HG03103 (cell line): ENCODE data around the gene ANKRD24.
"Not testable (repeated sequence)": the region's sequence is repeated elsewhere in the genome, so short reads cannot be mapped to it uniquely, and the experiment has no call there.

Source experiments
- ATAC-seq: cut with Tn5 transposase; IDR thresholded peaks from one replicate; pipeline ENCODE4 v1.9.1; 2021; ENCODE audit warnings: low read depth; ENCODE audit not compliant: unreplicated experiment

Gene ANKRD24

DNA sequence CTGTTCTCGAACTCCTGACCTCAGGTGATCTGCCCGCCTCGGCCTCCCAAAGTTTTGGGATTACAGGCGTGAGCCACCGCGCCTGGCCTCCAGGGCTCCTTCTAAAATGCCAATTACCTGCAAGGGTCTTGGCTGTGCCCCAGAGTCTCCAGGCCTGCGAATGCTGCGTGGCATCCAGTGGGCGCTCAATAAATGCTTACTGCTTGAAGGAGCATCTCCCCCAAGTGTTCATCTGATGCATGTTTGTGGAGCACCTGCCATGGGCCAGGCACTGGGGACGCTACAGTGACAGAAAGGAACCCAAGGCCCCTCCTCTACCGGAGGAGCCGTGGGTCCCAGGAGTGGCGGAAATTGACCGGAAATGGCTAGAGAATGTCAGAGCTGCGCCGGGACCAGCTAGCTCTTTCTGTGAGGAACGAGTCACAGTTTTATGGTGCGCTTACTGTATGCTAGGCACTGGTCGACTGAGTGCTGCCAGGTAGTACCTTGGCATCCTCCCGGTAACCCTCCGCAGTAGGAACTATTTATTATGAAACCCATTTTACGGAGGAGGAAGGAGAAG lies 14.2 kb downstream of the ANKRD24 start:
- ATAC-seq, result no peak

DNA sequence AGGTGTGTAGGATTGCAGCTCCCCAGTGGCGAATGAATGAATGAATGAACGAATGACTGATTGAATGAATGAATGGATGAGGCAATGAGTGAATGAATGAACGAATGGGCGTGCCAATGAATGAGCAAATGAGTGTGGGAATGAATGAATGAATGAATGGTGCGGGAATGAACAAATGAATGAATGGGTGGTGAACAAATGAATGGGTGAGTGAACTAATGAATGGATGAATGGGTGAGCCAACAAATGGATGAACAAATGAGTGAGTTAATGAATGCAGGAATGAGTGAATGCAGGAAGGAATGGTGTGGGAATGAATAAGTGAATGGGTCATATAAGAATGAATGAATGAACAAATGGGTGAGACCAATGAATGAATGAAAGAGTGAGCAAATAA lies 14.7 kb downstream of the ANKRD24 start:
- ATAC-seq, result no peak

DNA sequence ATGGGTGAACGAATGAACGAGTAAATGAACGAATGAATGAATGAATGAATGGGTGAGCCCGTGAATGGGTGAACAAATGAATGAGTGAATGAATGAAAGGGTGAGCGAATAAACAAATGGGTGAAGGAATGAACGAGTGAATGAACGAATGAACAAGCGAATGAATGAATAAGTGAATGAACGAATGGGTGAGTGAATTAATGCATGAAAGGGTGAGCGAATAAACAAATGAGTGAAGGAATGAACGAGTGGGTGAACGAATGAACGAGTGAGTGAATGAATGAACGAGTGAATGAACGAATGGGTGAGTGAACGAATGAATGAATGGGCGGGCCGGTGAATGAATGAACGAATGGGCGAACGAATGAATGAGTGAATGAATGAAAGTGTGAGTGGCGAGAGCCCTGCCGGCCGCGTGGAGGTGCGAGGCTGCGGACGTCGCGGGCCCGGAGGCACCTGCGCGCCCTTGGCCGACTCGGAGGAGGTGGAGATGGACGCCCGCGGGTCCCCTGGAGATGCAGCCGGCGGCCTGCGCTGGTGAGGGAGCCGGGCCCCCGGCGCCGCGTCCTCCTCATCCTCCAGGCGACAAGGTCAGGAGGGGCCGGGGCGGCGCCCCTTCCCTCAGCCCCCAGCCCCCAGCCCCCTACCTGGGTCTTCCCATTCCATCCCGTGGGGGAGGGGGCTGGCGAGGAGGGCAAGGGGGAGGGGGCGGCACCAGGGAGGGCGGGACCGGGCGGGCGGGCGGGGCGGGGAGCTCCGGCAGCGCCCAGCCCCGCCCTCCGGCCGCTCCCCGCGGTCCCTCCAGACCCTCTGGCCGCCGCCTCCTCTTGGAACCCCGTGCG lies 15.4 kb downstream of the ANKRD24 start:
- no peak for ATAC-seq

DNA sequence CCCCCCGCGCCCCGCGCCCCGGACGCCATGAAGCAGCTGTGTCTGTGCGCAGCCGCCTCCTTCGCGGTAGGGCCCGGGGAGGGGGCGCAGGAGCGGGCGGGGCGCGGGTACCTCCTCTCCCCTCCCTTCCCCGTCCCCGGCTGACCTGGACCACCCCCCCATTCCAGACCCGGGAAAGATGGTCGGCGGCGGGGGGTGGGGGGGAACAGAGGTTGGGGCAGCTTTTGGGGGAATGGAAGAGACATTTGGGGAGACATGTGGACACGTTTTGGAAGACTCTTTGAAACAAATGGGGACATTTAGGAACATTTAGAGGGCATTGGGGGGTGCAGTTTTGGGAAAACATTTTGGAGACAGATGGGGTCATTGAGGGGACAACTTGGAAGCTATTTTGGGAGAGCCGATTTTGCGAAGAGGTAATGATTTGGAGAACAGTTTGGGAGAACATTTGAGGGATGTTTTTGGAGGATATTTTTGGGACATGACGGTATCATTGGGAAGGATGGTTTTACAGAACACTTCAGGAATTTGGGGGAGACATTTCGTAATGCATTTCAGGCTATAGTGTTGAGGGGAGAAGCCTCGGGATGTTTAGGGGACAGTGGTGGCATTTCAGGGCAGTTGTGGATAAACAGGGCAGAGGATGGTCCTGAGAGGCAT lies 16.1 kb downstream of the ANKRD24 start:
- no peak for ATAC-seq

DNA sequence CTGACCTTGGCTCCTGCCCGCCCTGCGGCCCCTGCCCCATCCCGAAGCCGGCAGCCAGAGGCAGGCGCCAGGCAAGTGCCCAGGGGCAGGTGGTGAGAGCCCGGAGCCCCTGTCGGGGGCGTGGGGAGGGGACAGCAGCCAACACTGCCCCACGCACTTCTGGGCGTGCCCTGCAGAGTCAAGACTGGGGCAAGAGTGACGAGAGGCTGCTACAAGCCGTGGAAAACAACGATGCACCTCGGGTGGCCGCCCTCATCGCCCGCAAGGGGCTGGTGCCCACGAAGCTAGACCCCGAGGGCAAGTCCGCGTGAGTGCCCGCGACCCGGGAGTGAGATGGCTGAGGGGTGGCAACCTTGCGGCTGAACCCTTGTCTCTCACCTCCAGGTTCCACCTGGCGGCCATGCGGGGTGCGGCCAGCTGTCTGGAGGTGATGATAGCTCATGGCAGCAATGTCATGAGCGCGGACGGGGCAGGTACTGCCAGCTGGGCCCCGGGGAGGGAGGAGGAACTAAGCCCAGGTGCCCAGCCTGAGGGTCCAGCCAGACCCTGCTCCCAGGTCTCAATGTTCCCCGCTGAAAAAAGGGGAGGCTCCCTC lies 17.3 kb downstream of the ANKRD24 start:
- no peak for ATAC-seq

- no peak for ATAC-seq
Observed at GRCh38 chr19:4200940-4201542, 18.6 kb downstream of the ANKRD24 start.

DNA sequence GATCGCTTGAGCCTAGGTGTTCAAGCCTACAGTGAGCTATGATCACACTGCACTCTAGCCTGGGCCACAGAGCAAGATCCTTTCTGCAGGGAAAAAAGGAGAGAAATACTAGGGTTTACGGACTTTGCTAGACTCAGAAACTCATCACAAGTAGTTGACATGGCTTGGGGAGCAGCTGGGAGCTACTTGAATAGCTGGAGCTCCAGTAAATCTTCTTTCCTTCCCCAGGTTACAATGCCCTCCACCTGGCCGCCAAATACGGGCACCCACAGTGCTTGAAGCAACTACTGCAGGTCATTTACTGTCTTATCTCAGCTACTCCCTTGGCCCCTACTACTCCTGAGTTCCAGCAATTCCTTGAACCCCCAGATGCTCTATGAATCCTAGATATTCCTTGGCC lies 19.3 kb downstream of the ANKRD24 start:
- ATAC-seq, result no peak

GRCh38 chr19:4206818-4207484 lies 24.5 kb downstream of the ANKRD24 start:
- no peak for ATAC-seq

- ATAC-seq, result no peak
Observed at GRCh38 chr19:4208385-4209094, 26.1 kb downstream of the ANKRD24 start.

GRCh38 chr19:4210166-4210731 lies 27.8 kb downstream of the ANKRD24 start:
- no peak for ATAC-seq

- ATAC-seq, result no peak
Observed at GRCh38 chr19:4213116-4213515, 30.6 kb downstream of the ANKRD24 start.

- no peak for ATAC-seq
Observed at GRCh38 chr19:4215807-4216206, 33.3 kb downstream of the ANKRD24 start.

DNA sequence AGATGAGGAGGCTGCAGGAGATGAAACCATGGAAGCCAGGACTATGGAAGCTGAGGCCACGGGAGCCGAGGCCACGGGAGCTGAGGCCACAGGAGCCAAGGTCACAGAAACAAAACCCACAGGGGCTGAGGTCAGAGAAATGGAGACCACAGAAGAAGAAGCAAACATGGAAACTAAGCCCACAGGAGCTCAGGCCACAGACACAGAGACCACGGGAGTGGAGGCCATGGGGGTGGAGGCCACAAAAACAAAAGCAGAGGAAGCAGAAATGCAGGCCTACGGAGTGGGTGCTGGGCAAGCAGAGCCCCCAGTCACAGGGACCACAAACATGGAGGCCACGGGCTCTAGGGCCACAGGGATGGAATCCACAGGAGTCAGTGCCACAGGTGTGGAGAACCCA lies 34.4 kb downstream of the ANKRD24 start:
- ATAC-seq, result no peak

- ATAC-seq, result no peak
Observed at GRCh38 chr19:4217429-4218264, 35.2 kb downstream of the ANKRD24 start.

DNA sequence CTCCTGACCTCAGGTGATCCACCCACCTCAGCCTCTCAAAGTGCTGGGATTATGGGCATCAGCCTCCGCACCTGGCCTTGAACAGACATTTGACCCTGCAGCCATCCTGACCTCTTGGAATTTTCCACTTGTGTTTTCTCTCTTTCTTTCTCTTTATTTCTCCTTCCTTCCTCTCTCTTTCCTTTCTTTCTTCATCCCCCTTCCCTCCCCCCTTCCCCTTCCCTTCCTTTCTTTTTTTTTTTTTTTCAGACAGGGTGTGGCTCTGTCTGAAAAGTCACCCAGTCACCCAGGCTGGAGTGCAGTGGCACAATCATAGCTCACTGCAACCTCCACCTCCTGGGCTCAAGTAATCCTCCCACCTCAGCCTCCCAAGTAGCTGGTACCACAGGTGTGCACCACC lies 36.0 kb downstream of the ANKRD24 start:
- not testable (repeated sequence) for ATAC-seq

DNA sequence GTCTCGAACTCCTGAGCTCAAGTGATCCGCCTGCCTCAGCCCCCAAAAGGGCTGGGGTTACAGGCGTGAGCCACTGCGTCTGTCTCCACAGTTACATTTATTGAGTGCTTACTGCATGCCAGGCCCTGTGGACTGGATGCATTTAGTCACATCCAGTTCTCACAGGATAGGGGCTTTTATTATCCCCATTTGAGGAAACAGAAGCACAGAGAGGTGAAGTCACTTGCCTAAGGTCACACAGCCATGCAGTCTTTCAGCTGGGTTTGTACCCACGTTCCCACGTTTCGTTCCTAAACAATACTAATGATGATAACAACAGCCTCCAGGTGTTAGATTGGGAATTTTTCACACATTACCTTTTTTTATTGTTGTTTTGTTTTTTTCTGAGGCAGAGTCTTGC lies 37.7 kb downstream of the ANKRD24 start:
- no peak for ATAC-seq

DNA sequence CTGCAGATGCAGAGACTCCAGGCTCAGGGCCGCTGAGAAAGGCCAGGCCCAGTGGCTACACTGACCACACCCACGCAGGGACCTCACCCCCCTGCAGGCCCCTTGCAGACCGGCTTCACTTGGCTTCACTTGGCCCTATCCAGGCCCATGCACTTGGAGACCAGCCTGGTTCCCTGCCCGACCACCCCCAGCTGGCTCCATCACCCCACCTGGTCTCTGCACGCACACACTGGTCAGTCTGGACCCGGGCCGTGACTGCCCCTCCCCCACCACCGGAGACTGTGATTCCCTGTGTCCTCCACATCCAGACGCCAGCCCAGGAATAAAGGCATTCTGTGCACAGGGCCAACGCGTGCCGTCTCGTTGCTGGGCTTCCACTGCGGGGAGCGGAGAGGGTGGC lies 42.0 kb downstream of the ANKRD24 start:
- ATAC-seq, result no peak

DNA sequence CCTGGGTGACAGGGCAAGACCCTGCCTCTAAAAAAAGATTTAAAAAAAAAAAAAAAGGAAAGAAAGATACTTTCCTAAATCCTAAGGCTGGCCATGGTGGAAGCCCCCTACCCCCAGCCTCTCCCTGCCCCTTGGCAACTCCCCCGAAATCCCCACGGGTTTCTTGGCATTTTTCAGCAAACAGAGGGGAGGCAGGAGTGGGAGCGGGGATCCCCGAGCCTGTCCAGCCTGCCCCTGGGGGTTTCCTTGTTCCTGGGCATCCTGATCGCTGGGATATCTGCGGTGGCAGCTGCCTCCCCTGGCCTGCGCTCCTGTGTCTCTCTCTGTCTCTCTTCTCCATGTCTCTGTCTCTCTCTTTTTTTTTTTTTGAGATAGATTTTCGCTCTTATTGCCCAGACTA lies 43.4 kb downstream of the ANKRD24 start:
- ATAC-seq, result no peak

DNA sequence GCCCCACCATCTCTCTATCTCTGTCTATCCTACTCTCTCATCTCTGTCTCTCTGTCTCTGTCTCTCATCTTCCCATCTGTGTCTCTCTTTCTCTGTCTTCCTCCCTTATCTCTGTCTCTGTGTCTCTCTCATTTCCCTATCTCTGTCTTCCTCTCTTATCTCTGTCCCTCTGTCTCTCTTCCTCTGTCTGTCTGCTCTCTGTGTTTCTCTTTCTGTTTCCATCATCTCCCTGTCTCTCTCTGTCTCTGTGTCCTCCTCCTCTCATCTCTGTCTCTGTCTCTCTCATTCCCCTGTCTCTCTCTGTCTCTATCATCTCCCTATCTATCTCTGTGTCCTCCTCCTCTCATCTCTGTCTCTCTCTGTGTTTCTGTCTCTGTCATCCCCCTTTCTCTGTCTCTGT lies 45.3 kb downstream of the ANKRD24 start:
- no peak for ATAC-seq
